ENCODE data around the gene RNASE13. TPM values are rescaled to one million over a fixed set of nuclear protein-coding genes. Genes with fewer than 3 reads are reported as not detected.

Gene RNASE13
- total and polyA plus RNA-seq, 4 donors: 0.18 TPM; not detected in 3

DNA sequence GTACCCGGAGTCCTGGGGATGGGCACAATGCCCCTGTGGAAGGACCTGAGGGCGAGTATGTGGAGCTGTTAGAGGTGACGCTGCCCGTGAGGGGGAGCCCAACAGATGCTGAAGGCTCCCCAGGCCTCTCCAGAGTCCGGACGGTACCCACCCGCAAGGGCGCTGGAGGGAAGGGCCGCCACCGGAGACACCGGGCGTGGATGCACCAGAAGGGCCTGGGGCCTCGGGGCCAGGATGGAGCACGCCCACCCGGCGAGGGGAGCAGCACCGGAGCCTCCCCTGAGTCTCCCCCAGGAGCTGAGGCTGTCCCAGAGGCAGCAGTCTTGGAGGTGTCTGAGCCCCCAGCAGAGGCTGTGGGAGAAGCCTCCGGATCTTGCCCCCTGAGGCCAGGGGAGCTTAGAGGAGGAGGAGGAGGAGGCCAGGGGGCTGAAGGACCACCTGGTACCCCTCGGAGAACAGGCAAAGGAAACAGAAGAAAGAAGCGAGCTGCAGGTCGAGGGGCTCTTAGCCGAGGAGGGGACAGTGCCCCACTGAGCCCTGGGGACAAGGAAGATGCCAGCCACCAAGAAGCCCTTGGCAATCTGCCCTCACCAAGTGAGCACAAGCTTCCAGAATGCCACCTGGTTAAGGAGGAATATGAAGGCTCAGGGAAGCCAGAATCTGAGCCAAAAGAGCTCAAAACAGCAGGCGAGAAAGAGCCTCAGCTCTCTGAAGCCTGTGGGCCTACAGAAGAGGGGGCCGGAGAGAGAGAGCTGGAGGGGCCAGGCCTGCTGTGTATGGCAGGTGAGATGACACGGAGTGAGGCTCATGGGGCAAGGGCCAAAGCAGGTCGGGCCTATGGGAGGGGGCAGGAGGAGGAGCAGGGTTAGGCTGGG lies 40.0 kb upstream of the RNASE13 start:
- Histone ChIP-seq H3K27me3 (ENCODE audit: control insufficient read depth in 1 of 2, insufficient read depth in 2 of 2, low read length in 1 of 2) (no peaks in the 10 kb centered on the region), H3K36me3 (ENCODE audit: control insufficient read depth in 1 of 2, insufficient read depth in 2 of 2, low read length in 1 of 2) (peaks cover 0 to 2% of the 10 kb centered on the region in 2 donors), H3K4me3 (ENCODE audit: low read length in 2 of 2) (no peak overlapping the region), H3K4me1 (ENCODE audit: control insufficient read depth in 1 of 2, insufficient read depth in 2 of 2, low read length in 2 of 2) (no peaks in the 10 kb centered on the region), H3K27ac (ENCODE audit: low read depth in 1 of 2, low read length in 2 of 2) (no peak overlapping the region), H3K9me3 (ENCODE audit: control insufficient read depth, low read length) (no peaks in the 10 kb centered on the region)
- ATAC-seq (ENCODE audit: low FRiP score) (no peak), DNase-seq (no peak)
- 86 to 87% methylated on average over 26 of the region's 26 CpGs for WGBS, 2 donors
- intact Hi-C loops (cut with DNase I): loop anchor here in 1 of 2 donors (10.0 kb wide), 1 partner anchor 310 kb away; the partner anchor contains the start of gene SUPT16H

DNA sequence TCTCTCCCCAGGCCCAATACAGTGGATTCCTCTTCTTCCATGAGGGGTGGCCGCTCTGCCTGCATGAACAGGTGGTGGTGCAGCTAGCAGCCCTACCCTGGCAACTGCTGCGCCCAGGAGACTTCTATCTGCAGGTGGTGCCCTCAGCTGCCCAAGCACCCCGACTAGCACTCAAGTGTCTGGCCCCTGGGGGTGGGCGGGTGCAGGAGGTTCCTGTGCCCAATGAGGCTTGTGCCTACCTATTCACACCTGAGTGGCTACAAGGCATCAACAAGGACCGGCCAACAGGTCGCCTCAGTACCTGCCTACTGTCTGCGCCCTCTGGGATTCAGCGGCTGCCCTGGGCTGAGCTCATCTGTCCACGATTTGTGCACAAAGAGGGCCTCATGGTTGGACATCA lies 39.3 kb upstream of the RNASE13 start:
- Histone ChIP-seq H3K27me3 (ENCODE audit: control insufficient read depth in 1 of 2, insufficient read depth in 2 of 2, low read length in 1 of 2) (no peaks in the 10 kb centered on the region), H3K9me3 (ENCODE audit: control insufficient read depth, low read length) (no peaks in the 10 kb centered on the region), H3K27ac (ENCODE audit: low read depth in 1 of 2, low read length in 2 of 2) (no peak overlapping the region), H3K36me3 (ENCODE audit: control insufficient read depth in 1 of 2, insufficient read depth in 2 of 2, low read length in 1 of 2) (peaks cover 0 to 2% of the 10 kb centered on the region in 2 donors), H3K4me3 (ENCODE audit: low read length in 2 of 2) (no peak overlapping the region), H3K4me1 (ENCODE audit: control insufficient read depth in 1 of 2, insufficient read depth in 2 of 2, low read length in 2 of 2) (no peaks in the 10 kb centered on the region)
- intact Hi-C loops (cut with DNase I): loop anchor here in 1 of 2 donors (10.0 kb wide), 1 partner anchor 311 kb away; the partner anchor contains the start of gene SUPT16H
- ATAC-seq (ENCODE audit: low FRiP score) (no peak), DNase-seq (no peak)
- 89 to 92% methylated on average over 9 of the region's 9 CpGs for WGBS, 2 donors

DNA sequence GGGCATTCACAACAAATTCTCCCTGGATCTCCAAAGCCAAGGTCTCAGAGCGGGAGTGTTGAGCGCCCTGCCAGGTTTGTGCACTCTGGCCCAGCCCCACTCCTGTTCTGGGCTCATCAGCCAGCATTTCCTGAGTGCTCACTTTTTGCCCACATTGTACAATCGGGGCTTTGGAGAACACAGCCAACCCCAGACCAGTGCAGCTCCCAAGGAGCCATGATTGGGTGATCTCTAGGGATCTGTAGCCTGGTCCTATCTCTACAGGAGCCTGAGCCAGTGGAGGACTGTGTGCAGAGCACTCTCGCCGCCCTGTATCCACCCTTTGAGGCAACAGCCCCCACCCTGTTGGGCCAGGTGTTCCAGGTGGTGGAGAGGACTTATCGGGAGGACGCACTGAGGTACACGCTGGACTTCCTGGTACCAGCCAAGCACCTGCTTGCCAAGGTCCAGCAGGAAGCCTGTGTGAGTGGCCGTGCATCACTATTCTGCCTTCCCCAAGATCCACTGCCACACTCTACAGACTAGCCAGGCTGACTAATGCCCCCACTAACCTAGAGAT lies 38.3 kb upstream of the RNASE13 start:
- H3K9me3 ChIP-seq (ENCODE audit: control insufficient read depth, low read length): no peaks in the 10 kb centered on the region
- no peaks in the 10 kb centered on the region for H3K27me3 ChIP-seq (ENCODE audit: control insufficient read depth in 1 of 2, insufficient read depth in 2 of 2, low read length in 1 of 2)
- no peaks in the 10 kb centered on the region for H3K4me1 ChIP-seq (ENCODE audit: control insufficient read depth in 1 of 2, insufficient read depth in 2 of 2, low read length in 2 of 2)
- H3K4me3 ChIP-seq (ENCODE audit: low read length in 2 of 2): no peak overlapping the region
- DNase-seq (no peak), ATAC-seq (ENCODE audit: low FRiP score) (no peak)
- 74 to 81% methylated on average over 9 of the region's 9 CpGs for WGBS, 2 donors
- peaks cover 0 to 2% of the 10 kb centered on the region in 2 donors for H3K36me3 ChIP-seq (ENCODE audit: control insufficient read depth in 1 of 2, insufficient read depth in 2 of 2, low read length in 1 of 2)
- no peak overlapping the region for H3K27ac ChIP-seq (ENCODE audit: low read depth in 1 of 2, low read length in 2 of 2)
- intact Hi-C loops (cut with DNase I): loop anchor here in 1 of 2 donors (10.0 kb wide), 1 partner anchor 312 kb away; the partner anchor contains the start of gene SUPT16H

DNA sequence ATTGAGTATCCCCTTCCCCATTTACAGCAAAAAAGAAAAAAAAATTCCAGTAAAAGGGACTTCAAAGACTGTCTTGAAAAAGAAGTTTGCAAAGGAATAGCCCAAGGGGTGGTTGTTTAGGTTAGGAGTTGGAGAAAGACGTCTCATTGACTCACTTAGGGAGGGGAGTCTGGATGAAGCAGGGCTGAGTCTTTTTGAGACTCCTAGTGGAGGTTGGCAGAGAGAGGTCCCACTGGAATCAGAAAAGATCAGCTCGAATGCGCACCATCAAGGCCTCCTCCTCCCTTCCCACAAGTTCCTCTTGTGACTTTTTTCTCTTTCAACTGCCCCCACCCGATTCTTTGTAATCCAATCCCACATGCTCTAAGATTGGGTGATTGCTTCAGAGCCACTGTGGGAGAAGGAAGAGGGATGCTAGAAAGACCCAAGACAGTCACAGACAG lies 37.4 kb upstream of the RNASE13 start:
- Histone ChIP-seq H3K36me3 (ENCODE audit: control insufficient read depth in 1 of 2, insufficient read depth in 2 of 2, low read length in 1 of 2) (peaks cover 0 to 2% of the 10 kb centered on the region in 2 donors), H3K4me3 (ENCODE audit: low read length in 2 of 2) (peak overlapping the region in 1 of 2 donors; percentile 51), H3K27ac (ENCODE audit: low read depth in 1 of 2, low read length in 2 of 2) (peak overlapping the region; percentile 34 to 37), H3K9me3 (ENCODE audit: control insufficient read depth, low read length) (no peaks in the 10 kb centered on the region), H3K4me1 (ENCODE audit: control insufficient read depth in 1 of 2, insufficient read depth in 2 of 2, low read length in 2 of 2) (no peaks in the 10 kb centered on the region), H3K27me3 (ENCODE audit: control insufficient read depth in 1 of 2, insufficient read depth in 2 of 2, low read length in 1 of 2) (no peaks in the 10 kb centered on the region)
- no peak for DNase-seq
- intact Hi-C loops (cut with DNase I): loop anchor here in 1 of 2 donors (10.0 kb wide), 1 partner anchor 313 kb away; the partner anchor contains the start of gene SUPT16H
- WGBS, 2 donors: 0 to 2% methylated on average over 4 of the region's 4 CpGs
- ATAC-seq (ENCODE audit: low FRiP score): no peak

DNA sequence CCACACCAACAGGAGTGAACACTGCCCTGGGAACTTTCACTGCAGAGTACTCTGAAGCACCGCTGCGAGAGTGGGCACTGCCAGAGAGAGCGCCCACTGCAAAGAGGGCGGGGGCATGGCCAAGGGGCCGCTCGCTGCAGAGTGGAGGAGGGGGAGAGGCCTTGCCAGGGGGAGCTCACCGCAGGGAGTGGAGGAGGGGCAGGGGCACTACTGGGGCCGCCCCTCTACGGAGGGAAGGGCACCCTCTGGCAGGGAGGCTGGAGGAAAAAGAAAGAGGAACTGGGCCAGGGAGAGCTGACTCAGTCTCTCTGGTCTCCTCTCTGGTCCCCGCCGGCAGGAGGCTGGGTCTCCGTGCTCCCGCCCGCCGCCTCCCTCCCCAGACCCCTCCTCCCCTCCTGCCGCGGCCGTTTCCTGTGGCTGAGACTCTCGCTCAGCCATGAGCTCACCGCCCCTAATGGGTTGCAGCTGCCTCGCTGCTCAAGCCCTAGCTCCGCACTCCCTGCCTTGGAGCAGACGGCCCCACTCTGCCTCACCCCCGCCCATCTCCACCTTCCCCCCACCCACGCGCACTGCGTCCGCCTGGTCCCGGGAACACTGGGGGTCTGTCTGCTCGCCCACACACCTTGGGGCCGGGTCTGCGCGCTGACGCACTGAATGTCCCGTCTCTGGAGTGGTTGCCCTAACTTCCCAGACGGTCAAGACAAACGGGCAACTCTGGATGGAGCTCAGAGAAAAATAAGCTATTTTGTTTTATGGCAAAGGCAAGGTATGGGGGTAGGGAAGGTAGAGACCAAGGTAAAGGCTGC lies 36.8 kb upstream of the RNASE13 start:
- Histone ChIP-seq H3K9me3 (ENCODE audit: control insufficient read depth, low read length) (no peaks in the 10 kb centered on the region), H3K27ac (ENCODE audit: low read depth in 1 of 2, low read length in 2 of 2) (peak overlapping the region; percentile 34 to 49), H3K4me3 (ENCODE audit: low read length in 2 of 2) (peak overlapping the region; percentile 51 to 63), H3K4me1 (ENCODE audit: control insufficient read depth in 1 of 2, insufficient read depth in 2 of 2, low read length in 2 of 2) (no peaks in the 10 kb centered on the region), H3K36me3 (ENCODE audit: control insufficient read depth in 1 of 2, insufficient read depth in 2 of 2, low read length in 1 of 2) (peaks cover 0 to 2% of the 10 kb centered on the region in 2 donors), H3K27me3 (ENCODE audit: control insufficient read depth in 1 of 2, insufficient read depth in 2 of 2, low read length in 1 of 2) (no peaks in the 10 kb centered on the region)
- intact Hi-C loops (cut with DNase I): loop anchor here in 1 of 2 donors (10.0 kb wide), 1 partner anchor 313 kb away; the partner anchor contains the start of gene SUPT16H
- ATAC-seq (ENCODE audit: low FRiP score): peak; percentile 88
- WGBS, 2 donors: 0 to 1% methylated on average over 29 to 37 of the region's 37 CpGs
- peak; percentile 96 for DNase-seq

DNA sequence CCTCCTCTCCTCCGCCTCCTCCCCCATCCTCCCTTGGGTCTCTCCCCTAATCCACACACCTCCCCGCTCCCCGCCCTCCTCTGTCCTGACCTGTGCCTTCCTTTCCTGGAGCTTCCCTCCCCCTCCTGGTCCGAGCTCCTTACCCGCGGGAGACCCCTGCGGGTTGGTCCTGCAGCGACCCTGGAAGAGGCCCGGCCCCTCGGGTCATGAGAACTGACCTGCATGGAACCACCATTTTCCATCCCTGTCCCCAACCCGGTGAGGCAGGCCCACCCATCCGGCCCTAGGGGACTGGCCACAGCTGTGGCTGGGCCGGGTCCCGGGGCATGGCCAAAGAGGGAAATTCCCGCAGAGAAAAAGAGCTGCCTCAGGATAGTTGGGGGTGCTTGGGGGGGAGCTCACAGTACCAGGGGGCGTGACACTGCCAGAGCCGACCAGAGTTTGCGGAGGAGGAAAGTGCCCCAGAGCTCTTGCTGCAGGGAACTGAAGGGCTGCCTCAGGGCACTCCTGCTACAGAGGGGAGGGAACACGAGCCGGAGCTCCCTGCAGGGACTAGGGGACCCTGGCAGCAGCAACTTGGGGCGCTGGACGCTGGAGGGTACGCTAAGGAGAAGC lies 36.1 kb upstream of the RNASE13 start:
- Histone ChIP-seq H3K4me1 (ENCODE audit: control insufficient read depth in 1 of 2, insufficient read depth in 2 of 2, low read length in 2 of 2) (no peaks in the 10 kb centered on the region), H3K4me3 (ENCODE audit: low read length in 2 of 2) (peak overlapping the region; percentile 51 to 63), H3K9me3 (ENCODE audit: control insufficient read depth, low read length) (no peaks in the 10 kb centered on the region), H3K27ac (ENCODE audit: low read depth in 1 of 2, low read length in 2 of 2) (peak overlapping the region in 1 of 2 donors; percentile 49), H3K36me3 (ENCODE audit: control insufficient read depth in 1 of 2, insufficient read depth in 2 of 2, low read length in 1 of 2) (peaks cover 0 to 2% of the 10 kb centered on the region in 2 donors), H3K27me3 (ENCODE audit: control insufficient read depth in 1 of 2, insufficient read depth in 2 of 2, low read length in 1 of 2) (no peaks in the 10 kb centered on the region)
- peak; percentile 55 for ATAC-seq (ENCODE audit: low FRiP score)
- WGBS, 2 donors: 1 to 2% methylated on average over 22 to 23 of the region's 23 CpGs
- peak; percentile 66 to 82 for DNase-seq
- intact Hi-C loops (cut with DNase I): loop anchor here in 1 of 2 donors (1.0 to 10.0 kb wide), 2 partner anchors 34 to 314 kb away; partner anchors contain the start of gene SUPT16H

DNA sequence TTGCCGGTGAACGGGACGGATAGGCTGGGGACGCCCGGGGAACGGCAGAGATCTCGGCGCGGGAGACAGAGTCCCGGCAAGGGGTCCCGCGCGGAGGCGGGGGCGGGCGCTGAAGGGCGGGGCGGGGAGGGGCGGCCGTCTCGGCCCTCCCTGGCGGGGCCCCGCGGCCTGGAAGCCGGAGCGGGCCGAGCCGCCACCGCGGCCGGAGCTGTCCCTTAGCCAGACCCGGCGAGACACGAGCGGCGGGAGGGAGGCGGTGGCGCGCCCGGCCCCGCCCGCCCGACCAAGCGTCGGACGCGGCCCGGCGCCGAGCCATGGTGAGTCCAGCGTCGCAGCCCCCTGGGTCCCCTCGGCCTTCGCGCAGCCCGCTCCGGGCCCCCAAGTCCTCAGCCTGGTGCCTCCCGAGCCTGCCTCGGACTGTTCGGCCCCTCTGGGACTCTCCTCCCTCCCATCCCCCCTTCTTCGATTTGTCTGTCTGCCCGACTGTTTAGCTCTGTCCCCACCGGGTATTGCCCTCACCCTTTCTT lies 35.5 kb upstream of the RNASE13 start, which contains the start of gene ARHGEF40:
ARHGEF40 (plus strand) TSS at position 222 of the 527 bp plus-strand sequence; CDS start at position 315, 93 bp downstream.
- Histone ChIP-seq H3K27ac (ENCODE audit: low read depth in 1 of 2, low read length in 2 of 2) (peak within 1 kb of the TSS in 1 of 2 donors; percentile 49), H3K9me3 (ENCODE audit: control insufficient read depth, low read length) (no peaks in the 10 kb centered on the region), H3K27me3 (ENCODE audit: control insufficient read depth in 1 of 2, insufficient read depth in 2 of 2, low read length in 1 of 2) (no peaks in the 10 kb centered on the region), H3K4me3 (ENCODE audit: low read length in 2 of 2) (peak within 1 kb of the TSS; percentile 51 to 63), H3K4me1 (ENCODE audit: control insufficient read depth in 1 of 2, insufficient read depth in 2 of 2, low read length in 2 of 2) (no peaks in the 10 kb centered on the region), H3K36me3 (ENCODE audit: control insufficient read depth in 1 of 2, insufficient read depth in 2 of 2, low read length in 1 of 2) (no peaks in the 10 kb centered on the region)
- ATAC-seq (ENCODE audit: low FRiP score): peak; percentile 81
- DNase-seq: peak; percentile 75 to 91
- 0% methylated on average over 4 to 63 of the region's 63 CpGs for WGBS, 2 donors
- intact Hi-C loops (cut with DNase I): loop anchor here in 1 of 2 donors (1.0 to 10.0 kb wide), 2 partner anchors 34 to 315 kb away; partner anchors contain the start of gene SUPT16H

All from aorta (tissue), 5 donors.